ENCODE data around the gene BCL7A. TPM values are rescaled to one million over a fixed set of nuclear protein-coding genes. Genes with fewer than 3 reads are reported as not detected.
"Not testable (repeated sequence)": the region's sequence is repeated elsewhere in the genome, so short reads cannot be mapped to it uniquely, and the experiment has no call there.

BCL7A gene
- total RNA-seq, 2 donors from 2014 or later, result 3.3 to 7.6 TPM

- intact Hi-C loops (cut with DNase I), result no loop called here
- DNase-seq (ENCODE audit: low spot score), result no peak
Measured at GRCh38 chr12:122043476-122043875, 21.8 kb downstream of the BCL7A start.

DNA sequence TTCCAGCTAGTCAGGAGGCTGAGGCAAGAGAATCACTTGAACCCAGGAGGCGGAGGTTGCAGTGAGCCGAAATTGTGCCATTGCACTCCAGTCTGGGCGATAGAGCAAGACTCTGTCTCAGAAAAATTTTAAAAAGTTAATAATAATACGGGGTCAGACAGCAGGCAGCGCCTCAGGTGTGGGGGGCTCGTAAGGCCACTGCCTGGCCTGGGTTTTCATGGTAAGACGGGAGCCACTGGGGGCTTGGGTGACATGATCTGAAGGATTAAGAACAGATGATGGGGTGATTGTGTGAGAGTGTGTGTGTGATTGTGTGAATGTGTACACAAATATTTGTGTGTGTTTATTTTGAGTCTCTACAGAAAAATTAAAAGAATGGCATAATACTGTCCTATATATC, 23.6 kb downstream of the BCL7A start:
- no peak for DNase-seq (ENCODE audit: low spot score)
- intact Hi-C loops (cut with DNase I), result no loop called here

GRCh38 chr12:122046145-122046544, 24.5 kb downstream of the BCL7A start:
- DNase-seq (ENCODE audit: low spot score), result no peak
- intact Hi-C loops (cut with DNase I), result no loop called here

DNA sequence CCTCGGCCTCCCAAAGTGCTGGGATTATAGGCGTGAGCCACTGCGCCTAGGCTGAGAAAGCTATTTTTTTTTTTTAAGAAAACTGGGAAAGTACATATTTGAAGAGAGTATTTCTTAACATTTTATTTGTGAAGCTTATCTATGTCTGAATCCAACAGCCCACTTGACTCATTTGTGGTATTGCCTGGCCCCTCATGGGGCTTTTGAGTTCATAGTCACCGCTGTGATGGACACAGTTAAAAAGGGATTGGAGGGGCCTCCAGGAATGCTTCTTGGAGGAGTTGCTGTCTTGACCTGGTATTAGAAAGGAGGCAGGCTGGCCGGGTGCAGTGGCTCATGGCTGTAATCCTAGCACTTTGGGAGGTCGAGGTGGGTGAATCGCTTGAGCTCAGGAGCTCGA, 26.5 kb downstream of the BCL7A start:
- intact Hi-C loops (cut with DNase I), result no loop called here
- DNase-seq (ENCODE audit: low spot score), result no peak

- intact Hi-C loops (cut with DNase I), result no loop called here
- DNase-seq (ENCODE audit: low spot score), result no peak
Measured at GRCh38 chr12:122049827-122050226, 28.1 kb downstream of the BCL7A start.

DNA sequence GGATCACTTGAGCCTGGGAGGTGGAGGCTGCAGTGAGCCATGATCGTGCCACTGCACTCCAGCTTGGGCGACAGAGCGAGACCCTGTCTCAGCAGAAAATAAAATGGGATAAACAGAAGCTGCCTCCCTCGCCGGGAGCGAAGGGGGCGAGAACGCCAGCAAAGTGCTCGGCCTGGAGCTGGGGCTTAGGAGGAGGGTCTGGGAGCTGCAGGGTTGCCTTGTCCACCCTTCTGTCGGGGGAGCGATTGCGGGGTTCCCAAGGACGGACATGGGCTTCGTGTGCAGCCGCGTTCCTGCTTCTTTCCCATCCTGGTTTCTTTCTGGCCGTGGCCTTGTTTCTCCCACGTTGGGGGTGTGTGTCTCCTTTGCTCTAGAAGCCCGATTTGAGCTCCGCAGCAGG, 29.0 kb downstream of the BCL7A start:
- intact Hi-C loops (cut with DNase I), result no loop called here
- DNase-seq (ENCODE audit: low spot score), result no peak

DNA sequence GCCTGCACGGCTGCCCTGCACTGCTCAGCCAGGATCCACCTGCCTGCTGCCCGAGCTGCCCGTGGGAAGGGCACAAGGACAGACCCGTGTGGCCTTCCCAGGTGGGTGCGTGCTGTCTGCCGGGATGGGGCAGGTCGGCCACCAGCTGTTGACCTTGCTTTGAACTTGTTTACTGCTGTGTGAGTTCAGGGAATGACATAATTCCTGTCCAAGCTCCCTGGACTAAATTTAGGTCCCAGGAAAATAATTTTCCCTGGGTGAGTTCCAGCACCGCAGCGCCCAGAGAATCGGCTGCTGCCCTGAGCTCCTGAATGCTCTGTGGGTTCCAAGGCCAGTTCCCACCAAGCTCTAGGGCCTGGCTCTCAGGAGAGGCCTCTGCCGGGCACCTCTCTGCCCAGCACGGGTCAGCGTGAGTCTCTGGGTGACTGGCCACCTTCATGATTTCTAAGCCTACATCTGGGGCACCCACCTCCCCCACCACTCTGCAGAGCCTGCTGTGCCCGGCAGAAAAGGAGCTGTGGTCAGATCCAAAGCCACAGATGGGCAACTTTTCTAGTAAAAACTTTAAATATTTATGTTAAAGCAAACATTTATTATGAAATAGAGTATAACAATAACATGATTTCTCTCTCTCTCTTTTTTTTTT, 29.7 kb downstream of the BCL7A start:
- DNase-seq (ENCODE audit: low spot score), result no peak
- intact Hi-C loops (cut with DNase I), result no loop called here

GRCh38 chr12:122052285-122052684, 30.6 kb downstream of the BCL7A start:
- DNase-seq (ENCODE audit: low spot score), result no peak
- intact Hi-C loops (cut with DNase I), result no loop called here

DNA sequence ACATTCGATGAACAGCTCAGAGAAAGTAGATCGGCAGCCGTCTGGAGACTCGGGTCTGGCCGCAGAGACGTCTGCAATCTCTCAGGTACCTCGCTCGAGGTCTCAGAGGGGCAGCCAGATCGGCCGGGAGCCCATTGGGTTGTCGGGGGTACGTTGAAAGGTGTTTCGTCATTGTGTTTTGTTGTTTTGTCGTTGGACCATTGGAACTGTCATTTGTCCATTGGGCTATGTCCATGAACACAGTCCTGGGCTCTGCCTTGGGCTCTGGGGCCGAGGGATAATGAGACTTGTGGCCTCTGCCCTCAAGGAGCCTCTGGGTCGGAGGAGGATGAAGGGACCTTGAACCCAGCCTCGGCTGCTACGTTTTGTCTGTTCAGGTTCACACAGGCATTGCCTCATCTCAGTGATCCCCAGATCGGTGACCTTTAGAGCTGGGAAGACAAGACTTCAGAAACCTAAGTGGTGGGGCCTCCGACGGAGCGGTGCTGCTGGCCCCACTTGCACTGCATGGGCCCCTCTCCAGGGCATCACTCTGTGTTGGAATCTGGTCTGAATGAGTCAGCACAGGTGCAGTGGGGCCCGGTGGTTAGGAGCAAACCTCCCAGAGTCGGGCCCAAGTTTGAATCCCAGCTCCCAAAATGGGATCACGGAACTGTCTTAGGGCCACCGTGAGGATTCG, 33.3 kb downstream of the BCL7A start:
- intact Hi-C loops (cut with DNase I), result loop anchor here (1.0 to 2.0 kb wide), 2 partner anchors 68 to 69 kb away; no protein-coding TSS in a partner anchor
- DNase-seq (ENCODE audit: low spot score), result no peak

DNA sequence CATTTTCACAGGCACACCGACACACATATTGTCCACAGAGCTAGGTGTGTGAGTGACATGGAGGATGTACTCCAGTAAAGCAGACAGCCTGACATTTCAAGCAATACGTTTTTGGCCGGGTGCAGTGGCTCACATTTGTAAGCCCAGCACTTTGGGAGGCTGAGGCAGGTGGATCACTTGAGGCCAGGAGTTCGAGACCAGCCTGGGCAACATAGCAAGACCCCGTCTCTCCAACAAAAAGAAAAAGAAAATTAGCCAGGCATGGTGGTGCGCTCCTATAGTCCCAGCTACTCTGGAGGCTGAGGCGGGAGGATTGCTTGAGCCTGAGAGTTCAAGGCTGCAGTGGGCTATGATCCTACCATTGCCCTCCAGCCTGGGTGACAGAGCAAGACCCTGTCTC, 34.7 kb downstream of the BCL7A start:
- intact Hi-C loops (cut with DNase I); DNase-seq (ENCODE audit: low spot score): not testable (repeated sequence)

DNA sequence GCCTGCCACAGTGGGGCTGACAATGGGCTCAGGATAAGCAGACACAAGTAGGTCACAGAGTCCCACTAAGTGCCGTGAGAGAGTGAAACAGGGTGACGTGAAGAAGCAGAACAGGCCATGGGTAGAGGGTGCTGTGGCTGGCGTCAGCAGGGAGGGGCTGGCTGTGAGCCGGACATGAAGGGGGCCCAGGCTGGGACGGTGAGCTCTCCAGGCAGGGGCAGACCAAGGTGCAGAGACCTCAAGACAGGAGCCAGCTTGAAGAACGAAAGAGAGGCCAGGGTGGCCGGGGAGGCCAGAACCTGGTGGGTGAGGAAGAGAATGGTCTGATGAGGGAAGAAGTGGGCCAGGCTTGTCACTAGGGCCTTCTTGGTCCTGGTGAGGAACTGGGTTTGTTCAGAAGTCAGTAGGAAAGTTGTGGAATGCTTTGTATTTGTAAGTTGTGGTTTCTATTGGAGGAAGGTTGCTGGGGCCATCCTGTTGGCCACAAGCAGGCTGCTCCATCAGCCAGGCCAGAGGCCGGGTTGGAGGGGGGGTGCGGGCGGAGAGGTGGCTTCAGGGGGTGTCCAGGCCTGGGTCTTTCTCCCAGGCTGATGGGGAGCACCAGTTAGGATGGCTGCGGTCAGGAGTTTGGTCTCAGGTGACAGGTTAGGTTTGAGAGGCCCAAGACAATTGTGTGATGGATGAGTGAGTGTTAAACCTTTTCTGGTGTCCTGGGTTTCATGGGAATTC, 35.5 kb downstream of the BCL7A start:
- DNase-seq (ENCODE audit: low spot score), result no peak
- intact Hi-C loops (cut with DNase I), result no loop called here

GRCh38 chr12:122057769-122058168, 36.1 kb downstream of the BCL7A start:
- no peak for DNase-seq (ENCODE audit: low spot score)
- intact Hi-C loops (cut with DNase I), result no loop called here

DNA sequence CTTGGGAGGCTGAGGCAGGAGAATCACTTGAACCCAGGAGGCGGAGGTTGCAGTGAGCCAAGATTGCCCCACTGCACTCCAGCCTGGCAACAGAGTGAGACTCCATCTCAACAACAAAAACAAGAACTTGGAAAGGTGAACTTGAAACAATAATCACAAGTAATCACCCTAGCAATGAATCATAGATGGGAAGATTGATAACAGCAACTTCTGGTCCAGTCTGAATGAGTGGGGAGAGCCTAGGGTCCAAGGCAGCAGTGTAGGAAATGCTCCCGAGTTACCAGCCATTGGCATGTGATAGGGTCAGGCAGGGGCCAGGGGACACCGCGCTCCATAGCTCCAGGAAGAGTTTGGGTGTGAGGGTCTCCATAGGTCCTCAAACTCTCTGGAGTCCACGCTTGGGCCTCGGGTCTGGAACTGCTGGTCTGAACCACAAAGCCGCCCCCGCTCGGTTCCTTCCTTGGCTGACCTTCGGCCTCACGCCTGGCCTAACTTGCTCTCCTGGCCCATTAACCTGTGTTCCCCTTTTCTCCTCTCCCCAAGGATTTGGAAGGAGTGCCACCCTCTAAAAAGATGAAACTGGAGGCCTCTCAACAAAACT, 37.0 kb downstream of the BCL7A start:
- no peak for DNase-seq (ENCODE audit: low spot score)
- intact Hi-C loops (cut with DNase I), result no loop called here

DNA sequence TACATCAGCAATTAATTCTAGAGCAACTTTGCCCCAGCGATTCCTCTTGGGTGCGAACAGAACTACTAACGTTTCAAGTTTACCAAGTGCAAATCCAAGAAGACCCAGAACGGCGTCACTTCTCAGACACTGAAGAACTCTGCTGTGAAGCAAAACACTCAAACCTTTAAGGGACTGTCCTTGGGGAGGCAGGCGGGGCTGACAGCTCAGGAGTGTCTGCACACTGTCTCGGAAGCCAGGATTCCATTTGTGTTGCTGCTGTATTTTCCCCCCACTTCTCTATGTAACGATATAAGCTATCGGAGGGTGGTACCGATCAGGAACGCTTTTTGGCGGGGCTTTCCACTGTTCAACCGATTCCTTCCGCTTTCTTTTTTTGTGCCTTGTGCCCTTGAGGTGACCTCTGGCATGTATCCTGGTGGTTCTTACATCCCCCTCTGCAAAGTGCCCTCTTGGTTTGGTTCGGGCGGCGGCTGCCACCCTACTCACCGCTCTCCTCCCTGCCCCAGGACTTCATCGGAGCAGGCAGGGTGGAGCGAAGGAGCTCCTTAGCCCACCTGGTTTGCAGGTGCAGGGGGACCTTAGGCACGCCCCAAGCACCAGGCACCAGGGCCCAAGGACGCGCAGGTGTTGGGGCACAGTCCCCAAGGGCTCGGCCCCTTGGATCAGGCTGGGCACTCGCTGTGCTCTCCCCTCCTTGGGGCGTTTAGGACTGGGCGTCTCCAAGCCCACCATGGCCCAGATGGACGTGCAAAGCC, 37.7 kb downstream of the BCL7A start:
- intact Hi-C loops (cut with DNase I), result no loop called here
- DNase-seq (ENCODE audit: low spot score), result no peak

GRCh38 chr12:122060081-122060501, 38.4 kb downstream of the BCL7A start:
- intact Hi-C loops (cut with DNase I), result no loop called here
- no peak for DNase-seq (ENCODE audit: low spot score)

DNA sequence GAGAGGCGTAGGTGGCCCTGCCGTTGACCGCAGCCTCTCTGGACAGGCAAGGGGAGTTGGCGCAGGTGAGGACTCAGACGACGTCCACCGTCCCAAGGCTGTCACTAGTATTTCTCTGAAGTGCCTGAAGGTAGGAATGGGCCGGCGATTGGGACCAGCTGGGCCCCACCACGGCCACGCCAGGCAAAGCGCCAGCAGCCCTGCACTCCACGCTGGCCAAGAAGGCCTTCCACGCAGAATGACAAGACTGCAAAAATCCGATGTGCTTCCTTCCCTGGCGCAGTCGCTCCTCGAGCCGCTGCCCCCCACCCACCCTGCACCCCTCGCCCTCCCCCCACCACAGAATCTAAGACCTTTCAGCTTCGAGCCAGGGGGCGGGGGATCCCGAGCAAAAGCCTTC, 39.6 kb downstream of the BCL7A start:
- DNase-seq (ENCODE audit: low spot score), result no peak
- intact Hi-C loops (cut with DNase I), result no loop called here

GRCh38 chr12:122062832-122063693, 41.4 kb downstream of the BCL7A start:
- DNase-seq (ENCODE audit: low spot score), result peak; percentile 91

GRCh38 chr12:122063694-122064024, 42.0 kb downstream of the BCL7A start:
- intact Hi-C loops (cut with DNase I), result no loop called here
- no peak for DNase-seq (ENCODE audit: low spot score)

More at GRCh38 chr12:122062832-122063693, 41.4 kb downstream of the BCL7A start:
- intact Hi-C loops (cut with DNase I), result no loop called here
